NCI-H774 (cell line): Measurements from ENCODE around the gene RAB7B.

Source experiments
- DNase-seq: peaks from one replicate; lab custom pipeline; 2025; lab: John Stamatoyannopoulos, UW

The RAB7B gene

DNA sequence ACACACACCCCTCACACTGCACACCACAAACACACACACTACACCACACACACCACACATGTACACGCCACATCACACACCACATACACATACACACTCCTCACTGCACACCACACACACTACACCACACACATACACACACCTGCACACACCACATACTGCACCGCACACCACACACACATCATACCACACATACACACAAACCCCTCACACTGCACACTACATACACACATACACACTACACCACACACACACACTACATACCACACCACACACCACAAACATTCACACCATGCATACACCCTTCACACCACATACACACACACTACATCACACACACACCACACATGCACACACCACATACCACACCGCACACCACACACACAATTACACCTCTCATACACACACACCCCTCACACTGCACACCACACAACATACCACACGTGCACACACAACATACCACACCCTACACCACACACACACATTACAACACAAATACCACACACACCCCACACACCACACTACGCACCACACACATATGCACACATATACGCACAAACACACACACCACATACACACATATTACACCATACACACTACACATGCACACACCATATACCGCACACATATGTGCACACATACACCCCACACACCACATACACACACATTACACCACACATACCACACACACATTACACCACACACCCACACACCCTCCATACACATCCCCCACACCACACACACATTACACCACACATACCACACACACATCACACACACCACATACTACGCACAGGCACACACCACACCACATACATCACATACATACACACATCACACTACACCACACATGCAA lies 29.6 kb downstream of the RAB7B start:
- no peak for DNase-seq

DNA sequence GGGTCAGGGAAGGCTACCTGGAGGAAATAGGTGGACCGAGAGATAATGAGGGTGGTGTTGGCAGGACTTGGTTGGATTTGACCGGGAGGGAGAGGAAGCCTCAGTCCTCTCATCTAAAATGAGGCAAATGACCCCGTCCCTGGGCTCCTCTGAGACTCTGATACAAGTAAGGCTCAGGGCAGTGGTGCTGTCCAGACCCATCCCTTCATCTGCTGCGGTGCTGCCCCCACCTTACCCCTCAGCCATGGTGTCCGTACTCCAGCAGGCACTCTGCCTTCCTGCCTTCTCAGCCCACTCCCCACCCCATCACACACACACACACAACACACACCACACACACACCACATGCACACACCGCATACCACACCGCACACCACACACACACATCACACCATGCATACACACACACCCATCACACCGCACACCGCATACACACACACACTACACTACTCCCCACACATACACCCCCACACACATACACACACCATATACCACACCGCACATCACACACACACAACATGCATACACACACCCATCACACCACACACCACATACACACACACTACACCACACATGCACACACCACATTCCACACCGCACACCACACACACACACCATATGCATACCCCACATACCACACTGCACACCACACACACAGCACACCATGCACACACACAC lies 30.6 kb downstream of the RAB7B start:
- DNase-seq, result no peak

DNA sequence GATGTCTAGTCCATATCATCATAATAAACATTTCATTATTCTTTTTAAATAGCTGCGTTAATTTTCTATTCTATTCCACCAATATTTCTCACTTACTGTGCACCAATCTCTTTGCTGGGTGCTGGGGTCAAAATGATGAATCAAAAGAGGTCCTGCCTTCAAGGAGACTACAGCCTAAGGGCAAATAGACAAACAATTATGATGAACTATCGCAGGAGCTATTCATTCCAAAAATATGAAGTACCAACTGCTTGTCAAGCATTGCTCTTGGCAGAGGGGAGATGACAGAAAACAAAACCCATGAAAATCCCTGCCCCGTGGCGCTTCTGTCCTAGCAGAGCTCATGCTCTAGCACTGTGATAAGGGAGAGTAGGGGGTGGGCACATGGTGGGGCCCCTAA lies 31.1 kb downstream of the RAB7B start:
- no peak for DNase-seq

DNA sequence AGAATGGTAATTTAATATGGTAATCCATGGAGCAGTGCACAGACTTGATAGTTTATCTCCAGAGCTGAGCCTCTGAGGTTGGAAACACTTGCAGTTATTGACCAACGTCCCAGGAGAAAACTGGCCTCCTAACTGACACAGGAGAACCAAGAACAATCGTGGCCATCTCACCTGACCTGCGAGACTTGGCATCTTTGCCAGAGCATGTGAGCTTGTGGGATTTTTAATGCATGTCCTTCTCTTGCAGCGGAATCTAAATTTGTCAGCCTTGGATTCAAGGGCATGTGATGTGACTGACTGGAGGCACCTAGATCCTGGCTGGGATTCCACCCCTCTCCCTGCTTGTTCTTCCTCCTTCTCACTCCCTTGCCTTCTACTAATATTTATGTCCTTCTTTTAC lies 32.1 kb downstream of the RAB7B start:
- no peak for DNase-seq

DNA sequence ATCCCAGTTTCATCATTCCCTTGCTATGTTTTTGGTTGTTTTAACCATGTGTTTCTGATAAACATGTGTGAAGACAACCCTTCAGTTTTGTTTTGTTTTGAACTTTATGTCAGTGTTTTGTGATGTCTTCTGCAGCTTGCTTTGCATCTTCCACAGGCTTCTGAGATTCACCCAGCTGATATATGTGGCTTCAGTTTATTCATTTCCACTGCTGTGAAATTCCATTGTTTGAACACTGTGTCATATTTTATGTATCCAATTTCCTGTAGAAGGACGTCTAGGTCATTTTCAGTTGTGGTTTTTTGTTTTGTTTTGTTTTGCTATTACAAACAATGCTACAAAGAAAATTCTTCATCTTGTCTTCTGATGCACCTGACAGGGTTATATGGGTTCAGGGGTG lies 32.7 kb downstream of the RAB7B start:
- no peak for DNase-seq

DNA sequence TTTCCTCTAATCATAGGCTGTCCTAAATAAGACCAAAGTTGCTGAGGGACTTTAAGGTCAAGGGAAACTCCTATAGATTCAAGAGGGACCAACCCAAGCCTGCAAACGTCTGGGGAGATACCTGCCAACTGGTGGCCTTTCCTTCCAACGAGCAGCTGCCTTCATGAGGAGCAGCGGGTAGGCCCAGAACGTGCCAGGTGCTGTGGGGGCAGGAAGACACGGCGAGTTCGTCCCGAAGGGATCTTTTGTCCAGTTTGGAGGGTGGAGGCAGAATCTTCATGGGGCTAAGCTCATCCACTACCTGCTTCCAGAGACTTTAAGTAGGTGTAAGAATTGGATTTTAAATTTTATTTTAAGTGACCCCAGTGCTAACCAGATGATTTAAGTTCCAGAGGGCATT lies 34.0 kb downstream of the RAB7B start:
- DNase-seq, result no peak

DNA sequence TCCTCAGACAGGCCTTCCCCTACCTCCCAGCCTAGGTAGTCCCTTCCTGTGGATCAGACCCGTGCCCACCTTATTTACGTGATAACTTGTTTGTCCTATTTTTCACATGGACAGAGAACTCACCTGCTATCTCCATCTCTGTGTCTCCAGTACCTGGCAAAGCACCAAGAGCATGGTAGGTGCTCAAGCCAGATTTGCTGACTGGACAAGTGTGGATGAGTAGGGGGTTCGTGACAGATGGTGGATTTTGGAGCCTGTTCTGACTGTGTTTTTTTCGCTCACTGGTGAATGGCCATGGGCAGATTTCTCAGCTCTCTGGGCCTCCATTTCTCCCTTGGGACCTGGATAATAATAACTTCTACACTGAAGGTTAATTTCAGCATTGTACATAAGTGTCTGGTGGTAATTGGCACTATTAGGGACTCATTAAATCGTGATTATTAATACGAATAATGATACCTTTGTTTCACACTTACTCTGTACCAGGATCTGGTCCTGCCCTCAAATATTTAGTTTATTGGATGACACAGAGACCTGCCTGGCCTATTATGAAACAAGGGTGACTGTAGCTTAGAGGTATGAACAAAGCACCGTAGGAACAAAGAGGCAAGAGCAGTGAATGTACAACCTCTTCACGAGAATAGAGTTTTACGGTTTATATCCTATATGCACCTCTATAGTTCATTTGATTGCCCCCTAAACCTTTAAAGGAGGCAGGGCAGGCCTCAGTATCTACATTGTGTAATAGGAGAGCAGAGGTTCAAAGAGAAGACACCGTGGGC lies 35.5 kb downstream of the RAB7B start:
- DNase-seq, result no peak

DNA sequence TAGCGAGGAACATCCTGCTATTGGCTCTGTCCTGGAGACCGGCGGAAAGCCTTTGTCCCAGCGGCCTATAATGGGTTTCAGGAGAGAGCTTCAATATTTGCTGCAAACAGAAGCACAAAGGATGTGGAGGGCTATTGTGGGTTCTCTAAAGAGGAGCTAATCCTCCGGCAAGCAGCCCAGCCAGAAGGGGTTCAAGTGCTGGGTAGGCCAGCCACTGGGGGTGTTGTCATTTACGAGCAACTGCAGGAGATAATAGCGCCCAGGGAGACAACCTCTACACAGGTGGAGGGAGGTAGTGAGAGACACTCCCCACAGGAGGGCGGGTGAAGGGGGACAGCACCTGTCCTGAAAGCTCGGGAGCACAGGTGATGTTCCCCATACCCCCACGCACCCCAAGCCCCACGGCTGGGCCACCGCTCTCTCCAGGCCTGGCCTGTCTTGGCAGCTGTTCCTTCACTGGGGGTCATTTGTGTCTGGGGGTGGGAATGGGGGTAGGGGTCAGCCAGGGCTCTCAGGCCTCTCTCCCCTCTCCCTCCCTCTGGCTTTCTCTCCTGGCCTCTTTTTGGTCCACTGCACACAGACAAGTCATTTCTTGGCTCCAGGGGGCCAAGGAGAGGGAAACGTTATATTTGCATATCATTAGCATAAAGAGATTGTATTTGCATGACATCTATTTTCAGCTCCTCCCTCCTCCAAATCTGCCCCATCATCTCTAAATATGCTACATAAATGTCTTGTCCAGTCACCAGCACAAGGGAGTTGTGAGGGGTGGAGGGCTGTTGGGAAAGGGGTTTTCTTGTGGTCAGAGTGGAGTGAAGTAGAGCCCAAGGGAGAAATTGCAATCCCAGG lies 37.9 kb downstream of the RAB7B start:
- DNase-seq, result peak; percentile 96

DNA sequence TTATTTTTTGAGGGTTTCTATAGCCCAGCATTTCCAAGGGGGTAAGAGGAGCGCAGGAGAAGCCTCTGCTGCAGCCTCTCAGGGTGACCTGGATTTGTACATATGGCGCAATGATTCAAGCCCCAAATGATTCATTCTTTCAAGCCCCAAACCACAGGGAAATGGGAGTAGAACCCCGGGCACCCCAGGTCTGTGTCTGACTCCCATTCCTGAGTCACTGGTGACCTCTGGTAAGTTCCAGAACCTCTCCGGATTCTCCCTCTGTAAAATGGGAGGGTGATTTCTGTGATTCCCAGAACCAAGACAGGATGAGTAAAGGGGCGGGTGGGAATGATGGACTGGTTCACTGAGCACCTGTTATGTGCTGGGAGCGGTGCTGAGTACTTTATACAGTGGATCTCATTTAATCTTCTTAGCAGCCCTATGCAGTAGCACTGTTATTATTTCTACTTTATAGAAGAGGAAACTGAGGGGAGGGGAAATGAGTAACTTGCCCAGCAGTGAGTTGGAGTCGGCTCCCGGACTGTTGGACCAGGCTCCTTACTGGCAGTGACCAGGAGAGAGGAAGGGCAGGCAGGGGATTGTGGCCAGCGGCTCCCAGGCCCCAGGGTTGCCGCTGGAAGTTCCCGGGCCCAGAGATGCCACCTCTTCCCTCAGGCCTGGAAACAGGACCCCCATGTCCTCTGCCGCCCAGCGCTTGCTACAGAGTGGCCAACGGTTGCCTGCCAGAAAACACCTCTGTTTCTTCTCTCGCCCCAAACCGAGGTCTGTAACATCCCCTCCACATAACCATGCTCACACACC lies 39.6 kb downstream of the RAB7B start:
- no peak for DNase-seq

DNA sequence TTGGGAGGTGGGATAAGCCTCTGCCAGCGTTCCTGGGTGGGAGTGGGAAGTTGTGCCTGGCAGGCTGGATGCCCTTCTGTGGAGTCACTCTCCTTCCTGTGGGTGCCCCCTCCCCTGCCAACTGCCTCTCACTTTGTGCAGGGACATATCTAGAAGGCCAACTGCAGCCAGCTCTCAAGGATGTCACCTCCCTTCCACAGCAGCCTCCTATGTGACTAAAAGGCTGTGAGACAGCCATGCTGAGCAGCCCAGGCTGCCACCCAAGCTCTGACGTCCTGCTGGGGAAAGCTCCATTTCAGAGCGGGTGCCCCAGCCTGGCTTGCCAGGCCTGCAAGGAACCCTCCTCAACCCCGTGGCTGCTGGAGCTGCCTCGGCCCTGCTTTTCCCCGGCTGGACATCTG lies 40.4 kb downstream of the RAB7B start:
- no peak for DNase-seq

DNA sequence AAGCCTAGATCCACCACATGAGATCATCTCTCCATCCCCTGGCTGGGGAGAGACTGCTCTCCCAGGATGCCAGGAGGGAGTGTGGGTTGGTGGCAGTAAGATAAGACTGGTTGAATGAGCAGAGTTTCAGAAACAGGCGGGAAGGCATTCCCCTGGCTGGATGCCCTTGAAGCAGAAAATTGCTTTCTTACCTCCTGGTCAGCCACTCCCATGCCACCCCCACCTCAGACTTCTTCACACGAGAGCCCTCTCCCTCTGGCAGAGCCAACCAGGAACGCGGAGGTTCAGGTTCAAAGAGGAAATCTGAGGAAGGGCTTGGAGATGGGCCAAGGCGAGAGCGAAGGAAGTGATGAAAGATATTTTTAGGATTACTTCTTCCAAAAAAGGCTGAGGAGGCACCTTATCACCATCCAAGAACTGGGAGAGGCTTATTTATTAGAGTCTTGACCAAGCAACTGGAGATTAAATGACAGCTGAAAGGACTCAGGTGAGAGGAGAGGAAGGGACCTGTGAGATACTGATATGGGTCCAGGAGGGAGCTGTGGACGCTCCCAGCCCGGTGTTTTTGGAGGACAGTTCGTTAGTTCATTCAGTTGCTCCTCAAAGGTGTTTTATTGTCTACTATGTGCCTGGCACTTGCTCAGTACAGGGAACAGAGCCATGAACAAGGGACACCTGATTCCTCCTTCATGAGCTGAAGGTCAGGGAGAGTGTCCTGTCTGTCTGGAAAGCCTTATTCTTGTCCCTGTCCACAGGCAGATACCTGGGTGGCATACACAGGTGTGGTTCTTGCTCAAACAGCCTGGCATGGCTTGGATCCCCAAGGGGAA lies 41.0 kb downstream of the RAB7B start:
- DNase-seq, result no peak

DNA sequence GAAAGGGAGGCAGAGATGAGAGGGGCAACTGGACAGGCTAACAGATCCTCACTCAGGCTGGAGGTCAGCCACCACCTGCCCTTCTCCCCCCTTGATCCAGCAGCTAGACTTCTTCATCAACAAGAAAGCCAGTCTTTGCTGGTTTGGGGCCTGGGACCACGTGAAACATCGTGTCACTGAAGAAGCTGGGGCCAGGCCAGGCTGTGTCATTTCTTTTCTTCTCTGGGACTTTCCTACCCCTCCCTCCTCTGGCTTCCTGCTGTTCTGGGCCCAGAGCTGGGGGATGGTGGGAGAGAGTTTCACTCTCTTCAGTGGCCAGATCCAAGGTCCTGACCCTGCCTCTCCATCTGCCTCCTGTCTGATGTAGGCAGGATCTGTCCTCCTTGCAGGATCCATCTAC lies 41.8 kb downstream of the RAB7B start:
- DNase-seq, result no peak

DNA sequence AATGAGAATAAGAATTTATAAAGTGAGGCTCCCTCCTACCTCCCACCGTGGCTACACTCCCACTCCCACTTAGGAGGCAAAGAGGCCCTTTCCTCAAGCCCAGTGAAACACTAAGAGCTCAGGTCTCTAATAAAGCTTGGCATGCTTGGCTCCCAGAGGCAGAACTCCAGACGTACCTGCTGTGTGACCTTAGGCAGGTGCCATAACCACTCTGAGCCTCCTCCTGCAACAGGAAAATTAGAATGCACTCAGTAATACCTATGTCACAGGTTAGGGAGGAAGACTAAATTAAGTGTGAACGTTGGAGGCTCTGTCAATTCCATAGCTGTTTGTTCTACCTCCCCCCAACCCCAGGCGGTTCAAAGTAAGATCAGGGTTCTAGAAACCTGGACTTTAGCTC lies 43.4 kb downstream of the RAB7B start:
- DNase-seq, result no peak

DNA sequence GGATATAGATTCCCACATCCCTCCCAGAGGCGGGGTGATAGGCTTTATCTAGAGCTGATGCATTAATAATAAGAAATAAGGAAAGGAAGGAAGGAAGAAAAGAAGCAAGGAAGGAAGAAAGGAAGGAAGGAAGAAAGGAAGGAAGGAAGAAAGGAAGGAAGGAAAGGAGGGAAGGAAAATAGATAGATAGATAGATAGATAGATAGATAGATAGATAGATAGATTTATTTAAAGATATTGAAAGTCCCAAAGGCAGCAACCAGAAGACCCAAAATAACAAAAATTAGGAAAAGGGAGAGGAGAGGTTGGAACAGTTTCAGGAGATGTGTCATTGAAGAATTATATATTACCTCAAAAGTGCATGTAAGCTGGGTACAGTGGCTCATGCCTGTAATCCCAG lies 47.7 kb downstream of the RAB7B start:
- no peak for DNase-seq

DNA sequence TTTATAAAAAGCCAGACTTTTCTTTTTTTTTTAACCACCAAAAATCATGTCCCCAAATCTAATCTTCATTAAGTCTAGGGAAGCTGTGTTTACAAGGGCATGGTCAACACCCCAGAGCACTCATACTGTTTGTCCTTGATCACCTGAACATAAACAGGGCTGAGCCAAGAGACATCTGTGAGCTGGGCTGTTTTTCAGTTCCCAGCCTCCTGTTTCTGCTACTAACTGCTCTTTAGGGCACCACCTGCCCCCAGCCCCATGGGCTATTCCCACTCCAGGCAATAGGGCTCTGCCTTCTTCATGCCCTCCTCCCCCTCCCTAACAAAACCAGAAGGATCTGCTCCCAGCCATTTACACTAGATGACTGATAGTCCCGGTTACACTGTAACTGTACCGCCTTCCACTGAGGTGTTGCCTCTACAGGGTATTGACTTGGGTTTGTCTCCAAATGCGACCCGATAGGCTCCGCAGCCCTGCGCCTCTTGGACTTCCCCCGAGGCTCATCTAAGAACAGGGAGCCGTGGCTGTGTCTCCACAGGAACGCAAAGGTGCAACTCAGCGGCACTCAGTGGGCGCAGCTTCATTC lies 48.3 kb downstream of the RAB7B start:
- DNase-seq, result peak; percentile 65

DNA sequence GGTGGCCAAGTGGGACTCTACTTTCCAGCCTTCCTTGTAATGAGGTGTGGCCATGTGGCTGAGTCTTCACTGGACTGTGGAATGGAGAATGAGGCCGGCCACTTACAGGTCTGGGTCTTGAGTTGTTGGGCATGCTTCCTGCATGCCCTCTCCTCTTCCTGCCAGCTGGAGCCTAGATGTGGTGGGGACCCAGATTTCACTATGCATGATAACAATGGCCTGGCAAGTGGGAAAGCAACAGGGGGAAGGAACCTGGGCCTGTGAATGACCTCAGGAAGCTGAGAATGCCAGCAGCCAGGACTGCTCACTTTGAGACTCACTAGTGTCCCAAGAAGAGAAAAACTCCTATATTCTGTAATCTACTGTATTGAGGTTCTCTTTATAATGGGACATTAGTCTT lies 51.4 kb downstream of the RAB7B start:
- no peak for DNase-seq

DNA sequence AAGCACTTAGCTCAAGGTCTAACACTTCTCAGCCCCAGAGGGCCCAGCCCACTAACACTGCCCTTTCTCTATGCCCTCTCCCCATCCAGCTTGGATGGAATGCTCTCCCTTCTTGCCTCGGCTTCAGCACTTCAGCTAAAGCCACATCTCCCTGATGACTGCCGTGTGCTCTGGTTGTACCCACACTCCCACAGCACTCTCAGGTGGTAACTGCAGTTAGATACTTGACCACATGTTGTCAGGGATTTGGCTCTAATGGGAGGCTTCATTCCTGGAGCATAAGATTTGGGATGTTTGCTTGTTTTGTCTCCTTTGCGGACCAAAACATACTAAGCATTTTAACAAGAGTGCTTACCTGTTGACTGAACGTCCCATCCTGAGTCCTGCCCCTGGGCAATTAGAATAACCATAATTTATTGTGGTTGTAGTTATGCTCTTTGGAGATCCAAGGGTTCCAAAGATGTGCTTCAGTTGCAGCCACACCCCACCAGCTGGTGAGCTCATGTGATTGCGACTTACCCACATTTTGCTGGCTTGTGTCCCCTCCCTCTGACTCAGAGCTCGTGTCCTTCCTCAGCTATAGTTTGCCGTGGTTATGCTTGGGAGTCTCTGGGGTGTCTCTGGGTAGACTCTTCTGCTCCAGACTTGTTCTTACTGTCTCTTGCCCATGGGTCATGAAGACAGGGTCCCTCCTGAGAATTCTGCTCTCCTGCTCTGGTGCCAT lies 52.2 kb downstream of the RAB7B start:
- DNase-seq, result no peak

DNA sequence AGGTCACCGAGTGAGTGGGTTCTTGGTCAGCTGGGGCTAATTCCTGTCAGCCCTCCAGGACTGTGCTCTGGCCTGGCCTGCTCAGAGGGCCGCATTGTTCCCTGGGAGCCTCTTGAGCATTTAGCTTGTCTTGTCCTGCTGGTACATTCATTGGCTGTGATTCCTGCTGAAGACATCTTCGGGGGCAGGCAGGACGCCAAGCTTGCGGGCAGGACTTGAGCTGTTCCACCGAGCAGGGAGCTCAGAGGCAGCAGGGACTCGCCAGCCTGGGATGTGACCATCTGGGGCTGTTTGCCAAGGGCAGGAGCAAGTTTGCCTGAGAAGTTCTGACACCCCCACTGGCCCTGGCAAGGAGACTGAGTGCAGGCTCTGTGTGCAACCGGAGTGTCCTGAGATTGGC lies 52.9 kb downstream of the RAB7B start:
- DNase-seq, result no peak

DNA sequence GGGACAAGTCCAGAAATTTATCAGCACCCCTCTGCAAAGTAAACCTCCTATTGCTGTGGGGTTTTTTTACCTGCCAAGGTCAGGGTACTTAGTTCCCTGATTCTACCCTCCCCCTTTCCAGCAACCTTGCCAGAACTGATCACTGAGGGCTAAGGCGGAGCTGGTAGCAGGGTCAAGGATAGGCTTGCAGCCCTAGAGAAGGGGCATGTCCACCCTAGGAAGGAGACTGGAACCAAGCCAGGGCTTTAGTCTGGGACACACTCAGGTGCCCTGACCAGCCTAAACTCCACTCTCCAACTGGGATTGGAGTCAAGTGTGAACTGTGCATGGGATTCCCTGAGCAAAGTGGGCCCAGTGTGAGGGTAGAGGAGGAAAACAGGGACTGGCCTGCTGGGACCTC lies 53.4 kb downstream of the RAB7B start:
- no peak for DNase-seq
